ENCODE results near the gene PRDM10.
"Not testable (repeated sequence)": the region's sequence is repeated elsewhere in the genome, so short reads cannot be mapped to it uniquely, and the experiment has no call there.

The PRDM10 gene

GRCh38 chr11:129974672-129975071 lies 28.0 kb downstream of the PRDM10 start:
- no peak overlapping the region for H3K27ac Mint-ChIP-seq
- peaks cover 2% of the 10 kb centered on the region for H3K27me3 Mint-ChIP-seq
- H3K4me1 Mint-ChIP-seq, result no peaks in the 10 kb centered on the region
- CTCF ChIA-PET, result no interaction called here
- H3K36me3 Mint-ChIP-seq, result no peaks in the 10 kb centered on the region
- H3K9me3 Mint-ChIP-seq, result no peaks in the 10 kb centered on the region
- no peak overlapping the region for H3K4me3 Mint-ChIP-seq
- DNase-seq, result no peak

DNA sequence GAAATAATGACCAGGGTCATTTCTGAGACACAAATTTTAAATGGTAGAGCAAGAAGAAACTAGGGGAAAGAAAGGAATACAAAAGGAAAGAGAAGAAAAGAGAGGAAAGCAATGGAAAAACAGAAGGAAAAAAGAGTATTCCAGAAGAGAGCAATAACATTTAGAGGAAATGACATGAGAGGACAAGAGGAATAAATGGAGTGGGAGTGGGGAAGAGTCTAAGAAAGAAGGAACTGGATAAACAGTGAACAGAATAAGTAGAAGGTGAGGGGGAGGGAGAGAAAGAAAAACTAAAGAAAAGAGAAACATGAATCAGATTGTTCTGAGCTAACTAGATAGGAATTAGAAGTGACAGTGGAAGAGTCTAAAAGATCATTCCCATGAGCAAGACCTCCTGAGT lies 28.4 kb downstream of the PRDM10 start:
- Mint-ChIP-seq H3K4me1 (no peaks in the 10 kb centered on the region), H3K9me3 (no peaks in the 10 kb centered on the region), H3K4me3 (no peak overlapping the region), H3K36me3 (no peaks in the 10 kb centered on the region), H3K27me3 (no peaks in the 10 kb centered on the region), H3K27ac (no peak overlapping the region)
- CTCF ChIA-PET, result no interaction called here
- no peak for DNase-seq

- H3K9me3 Mint-ChIP-seq, result no peaks in the 10 kb centered on the region
- no peaks in the 10 kb centered on the region for H3K4me1 Mint-ChIP-seq
- H3K4me3 Mint-ChIP-seq, result no peak overlapping the region
- CTCF ChIA-PET, result interaction anchor here (1.1 to 1.6 kb wide), 2 partner anchors 11 to 13 kb away, joined by 3 to 6 read pairs; no protein-coding TSS in a partner anchor
- no peak for DNase-seq
- no peak overlapping the region for H3K27ac Mint-ChIP-seq
- H3K27me3 Mint-ChIP-seq, result no peaks in the 10 kb centered on the region
- no peaks in the 10 kb centered on the region for H3K36me3 Mint-ChIP-seq
These were observed 28.8 kb downstream of the PRDM10 start for GRCh38 chr11:129973809-129974208.

GRCh38 chr11:129973068-129973467 lies 29.6 kb downstream of the PRDM10 start:
- no peak for DNase-seq
- H3K4me1 Mint-ChIP-seq, result no peaks in the 10 kb centered on the region
- H3K36me3 Mint-ChIP-seq, result no peaks in the 10 kb centered on the region
- H3K27me3 Mint-ChIP-seq, result no peaks in the 10 kb centered on the region
- no peak overlapping the region for H3K4me3 Mint-ChIP-seq
- H3K27ac Mint-ChIP-seq, result no peak overlapping the region
- no peaks in the 10 kb centered on the region for H3K9me3 Mint-ChIP-seq
- CTCF ChIA-PET, result interaction anchor here (1.1 to 1.6 kb wide), 2 partner anchors 12 kb away, joined by 3 to 6 read pairs; no protein-coding TSS in a partner anchor

- Mint-ChIP-seq H3K27ac (no peak overlapping the region), H3K4me1 (no peaks in the 10 kb centered on the region)
These were observed 30.0 kb downstream of the PRDM10 start for GRCh38 chr11:129972611-129973010.

DNA sequence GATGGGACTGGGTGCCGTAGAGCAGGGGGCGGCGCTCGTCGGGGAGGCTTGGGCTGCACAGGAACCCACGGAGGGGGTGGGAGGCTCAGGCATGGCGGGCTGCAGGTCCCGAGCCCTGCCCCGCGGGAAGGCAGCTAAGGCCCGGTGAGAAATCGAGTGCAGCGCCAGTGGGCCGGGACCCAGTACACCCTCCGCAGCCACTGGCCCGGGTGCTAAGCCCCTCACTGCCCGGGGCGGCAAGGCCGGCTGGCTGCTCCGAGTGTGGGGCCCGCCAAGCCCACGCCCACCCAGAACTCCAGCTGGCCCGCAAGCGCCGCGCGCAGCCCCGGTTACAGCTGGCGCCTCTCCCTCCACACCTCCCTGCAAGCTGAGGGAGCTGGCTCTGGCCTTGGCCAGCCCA lies 30.8 kb downstream of the PRDM10 start:
- not testable (repeated sequence) for H3K36me3 Mint-ChIP-seq, H3K27ac Mint-ChIP-seq, H3K4me1 Mint-ChIP-seq, H3K4me3 Mint-ChIP-seq, DNase-seq, H3K9me3 Mint-ChIP-seq, H3K27me3 Mint-ChIP-seq
- CTCF ChIA-PET, result interaction anchor here (0.9 kb wide), 1 partner anchor 161 kb away, joined by 3 read pairs; no protein-coding TSS in a partner anchor

More at GRCh38 chr11:129972611-129973010, 30.0 kb downstream of the PRDM10 start:
- no peak for DNase-seq
- CTCF ChIA-PET, result interaction anchor here (1.1 to 1.6 kb wide), 2 partner anchors 12 kb away, joined by 3 to 6 read pairs; no protein-coding TSS in a partner anchor
- Mint-ChIP-seq H3K4me3 (no peak overlapping the region), H3K36me3 (no peaks in the 10 kb centered on the region), H3K9me3 (no peaks in the 10 kb centered on the region), H3K27me3 (no peaks in the 10 kb centered on the region)

DNA sequence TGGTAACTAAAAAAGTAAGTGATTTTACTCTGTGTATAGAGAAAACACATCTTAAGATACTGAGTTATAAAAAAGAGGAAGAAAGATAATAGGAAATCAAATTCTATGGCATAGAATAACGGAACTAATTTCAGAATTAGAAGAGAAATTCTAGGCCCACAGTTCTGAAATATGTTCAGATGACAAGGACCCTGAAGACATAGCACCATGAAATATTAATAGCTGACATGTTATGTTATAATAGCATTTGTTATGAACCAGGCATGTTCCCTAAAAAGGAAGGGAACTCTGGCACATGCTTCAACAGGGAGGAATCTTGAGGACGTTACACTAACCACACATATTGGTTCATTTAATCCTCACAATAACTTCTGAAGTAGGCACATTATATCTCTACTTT lies 32.7 kb downstream of the PRDM10 start:
- Mint-ChIP-seq H3K9me3 (no peaks in the 10 kb centered on the region), H3K4me3 (no peak overlapping the region), H3K4me1 (no peaks in the 10 kb centered on the region), H3K36me3 (no peaks in the 10 kb centered on the region), H3K27me3 (no peaks in the 10 kb centered on the region), H3K27ac (no peak overlapping the region)
- CTCF ChIA-PET, result interaction anchor here (1.3 kb wide), 1 partner anchor 12 kb away, joined by 3 read pairs; no protein-coding TSS in a partner anchor
- no peak for DNase-seq

DNA sequence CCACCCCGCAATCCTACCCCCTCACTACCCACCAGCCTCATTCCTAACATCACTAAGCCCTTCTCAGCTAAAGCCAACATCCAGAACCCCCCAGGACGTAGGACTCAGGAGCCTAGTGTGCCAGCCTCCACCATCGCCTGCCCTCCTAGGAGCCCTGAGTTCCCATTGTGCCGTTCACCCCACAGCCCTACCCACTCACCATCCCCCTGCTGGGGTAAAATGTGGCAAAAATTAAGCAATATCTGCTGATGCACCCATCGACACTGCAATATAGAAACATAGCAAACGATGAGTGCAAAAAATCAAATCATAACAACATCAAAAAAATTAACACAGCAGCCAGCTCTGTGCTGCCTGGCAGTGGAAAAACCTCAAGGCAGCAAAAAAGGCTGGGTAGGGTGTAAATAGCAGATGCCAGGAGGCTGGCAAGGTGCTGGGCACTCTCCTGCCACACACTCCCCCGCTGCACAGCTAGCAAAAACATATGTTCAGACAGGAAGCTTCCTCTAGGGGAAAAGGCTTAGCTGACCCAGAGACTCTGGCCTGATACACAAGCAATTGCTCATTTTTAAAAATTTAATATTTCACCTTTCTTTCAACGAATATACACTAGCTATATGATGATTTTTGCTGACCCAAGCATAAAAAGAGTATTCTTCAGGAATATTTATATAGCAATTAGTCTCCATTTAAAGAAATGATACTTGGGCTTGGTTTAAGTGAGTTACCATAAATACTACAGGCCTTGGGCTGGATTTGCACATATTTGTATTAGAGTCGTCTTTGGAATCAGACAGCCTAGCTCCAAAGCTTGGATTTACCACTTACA lies 33.8 kb downstream of the PRDM10 start:
- Mint-ChIP-seq H3K27ac (no peak overlapping the region), H3K9me3 (no peaks in the 10 kb centered on the region), H3K36me3 (no peaks in the 10 kb centered on the region), H3K4me3 (no peak overlapping the region), H3K27me3 (no peaks in the 10 kb centered on the region), H3K4me1 (no peaks in the 10 kb centered on the region)
- CTCF ChIA-PET, result interaction anchor here (0.6 kb wide), 1 partner anchor 117 kb away, joined by 3 read pairs; no protein-coding TSS in a partner anchor
- no peak for DNase-seq

DNA sequence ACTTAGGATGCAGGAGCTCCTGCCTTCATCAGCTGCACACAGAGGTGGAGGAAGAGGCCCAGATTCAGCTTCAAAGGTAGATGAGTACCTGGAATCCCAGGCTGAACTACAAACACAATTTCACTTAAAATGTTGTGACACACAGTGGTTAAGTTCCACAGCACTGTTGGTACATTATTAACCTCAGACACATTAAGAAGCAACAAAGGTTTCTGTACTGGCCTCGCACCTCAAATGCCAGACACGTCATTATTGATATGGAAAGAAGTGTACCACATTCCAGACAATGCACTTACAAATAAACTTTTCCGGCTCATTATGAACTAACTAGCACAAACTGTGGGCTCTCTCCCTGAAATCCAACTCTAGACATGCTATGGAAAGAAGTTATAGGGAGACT lies 34.6 kb downstream of the PRDM10 start:
- CTCF ChIA-PET, result no interaction called here
- no peak for DNase-seq

DNA sequence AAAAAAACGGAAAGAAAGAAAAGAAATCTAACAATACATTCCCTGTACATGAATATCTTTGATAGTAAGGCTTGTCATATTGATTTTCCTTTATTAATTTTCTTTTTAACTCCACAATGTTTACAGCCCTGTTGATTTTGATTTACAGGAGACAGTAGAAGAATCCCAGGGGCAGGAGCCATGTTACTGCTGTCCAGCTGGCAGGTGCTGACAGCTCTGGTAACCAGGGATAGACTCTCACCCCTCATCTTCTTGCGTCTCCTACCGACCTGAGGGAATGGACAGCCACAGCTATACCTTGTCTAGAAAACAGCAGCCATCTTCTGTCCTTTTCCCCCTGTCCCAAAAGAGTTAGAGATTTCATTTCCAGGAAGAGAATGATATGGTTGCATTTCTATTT lies 37.4 kb downstream of the PRDM10 start:
- no peak overlapping the region for H3K27ac Mint-ChIP-seq
- H3K4me3 Mint-ChIP-seq, result no peak overlapping the region
- H3K9me3 Mint-ChIP-seq, result no peaks in the 10 kb centered on the region
- no peaks in the 10 kb centered on the region for H3K36me3 Mint-ChIP-seq
- no peak for DNase-seq
- H3K4me1 Mint-ChIP-seq, result no peaks in the 10 kb centered on the region
- CTCF ChIA-PET, result interaction anchor here (0.7 kb wide), 1 partner anchor 26 kb away, joined by 3 read pairs; no protein-coding TSS in a partner anchor
- no peaks in the 10 kb centered on the region for H3K27me3 Mint-ChIP-seq

More for the DNA sequence above, 34.6 kb downstream of the PRDM10 start:
- no peak overlapping the region for H3K27ac Mint-ChIP-seq
- no peaks in the 10 kb centered on the region for H3K4me1 Mint-ChIP-seq
- no peaks in the 10 kb centered on the region for H3K27me3 Mint-ChIP-seq
- no peaks in the 10 kb centered on the region for H3K36me3 Mint-ChIP-seq
- H3K4me3 Mint-ChIP-seq, result no peak overlapping the region
- no peaks in the 10 kb centered on the region for H3K9me3 Mint-ChIP-seq

DNA sequence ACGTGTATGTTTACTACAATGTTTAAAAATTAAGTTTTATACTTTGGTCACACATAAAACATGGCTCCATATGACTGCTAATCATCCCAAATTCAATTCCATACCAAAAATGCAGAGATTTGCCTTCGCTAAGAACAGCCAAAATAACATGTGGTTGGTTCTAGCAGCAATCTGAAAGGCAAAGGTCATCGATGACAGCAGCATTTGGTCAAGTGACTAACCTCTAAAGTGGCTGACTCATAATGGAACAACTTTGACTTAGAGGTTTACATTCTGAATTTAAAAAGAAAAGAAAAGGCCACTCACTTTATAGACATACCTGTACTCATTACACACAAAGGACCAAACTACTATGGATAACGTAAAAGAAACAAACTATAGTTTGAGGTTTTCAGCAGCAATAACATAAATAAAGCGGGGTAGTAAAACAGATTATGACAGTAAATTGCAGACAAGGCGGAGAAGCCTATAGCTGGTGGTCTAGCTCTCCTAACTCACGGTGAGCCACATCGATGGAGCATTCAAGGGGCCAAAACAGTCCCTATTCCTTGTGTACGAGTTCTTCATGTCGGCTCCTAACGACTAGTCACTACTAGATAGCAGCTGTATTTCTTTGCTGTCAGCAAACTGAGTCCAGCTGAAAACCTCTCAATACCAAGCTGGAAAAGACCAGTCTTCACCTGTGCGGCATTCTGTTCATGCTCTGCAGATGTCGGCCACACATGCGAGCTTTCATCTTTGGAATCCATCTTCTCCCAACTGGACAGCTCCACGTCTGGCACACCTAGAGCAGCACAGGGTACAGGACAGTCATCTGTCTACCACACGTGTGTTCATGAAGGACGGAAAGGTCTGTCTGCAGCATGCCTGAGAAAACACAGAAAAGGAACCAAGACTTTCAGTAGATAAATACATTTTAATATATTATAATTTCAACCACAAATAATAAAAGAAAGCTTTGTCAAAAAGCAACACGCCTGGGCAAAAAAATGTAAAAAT lies 42.1 kb downstream of the PRDM10 start:
- Mint-ChIP-seq H3K27me3 (no peaks in the 10 kb centered on the region), H3K36me3 (peaks cover 4% of the 10 kb centered on the region), H3K4me3 (no peak overlapping the region), H3K4me1 (no peaks in the 10 kb centered on the region), H3K27ac (no peak overlapping the region), H3K9me3 (no peaks in the 10 kb centered on the region)
- no peak for DNase-seq
- CTCF ChIA-PET, result interaction anchor here (1.5 kb wide), 1 partner anchor 13 kb away, joined by 6 read pairs; no protein-coding TSS in a partner anchor

DNA sequence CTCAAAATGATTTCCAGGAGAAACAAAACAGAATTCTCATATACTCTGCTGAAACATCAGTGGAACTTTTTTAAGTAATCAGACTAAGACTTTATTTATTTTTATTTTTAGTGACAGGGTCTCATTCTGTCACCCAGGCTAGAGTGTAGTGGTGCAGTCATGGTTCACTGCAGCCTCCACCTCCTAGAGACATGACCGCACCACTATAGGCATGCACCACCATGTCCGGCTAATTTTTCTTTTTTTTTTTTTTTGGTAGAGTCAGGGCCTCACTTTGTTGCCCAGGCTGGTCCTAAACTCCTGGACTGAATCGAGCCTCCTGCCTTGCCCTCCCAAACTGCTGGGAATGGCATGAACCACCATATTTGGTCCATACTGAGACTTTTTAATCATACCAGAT lies 42.9 kb downstream of the PRDM10 start:
- no peak overlapping the region for H3K4me3 Mint-ChIP-seq
- CTCF ChIA-PET, result no interaction called here
- H3K27me3 Mint-ChIP-seq, result no peaks in the 10 kb centered on the region
- no peak for DNase-seq
- peaks cover 4% of the 10 kb centered on the region for H3K36me3 Mint-ChIP-seq
- no peaks in the 10 kb centered on the region for H3K9me3 Mint-ChIP-seq
- H3K27ac Mint-ChIP-seq, result no peak overlapping the region
- H3K4me1 Mint-ChIP-seq, result no peaks in the 10 kb centered on the region

DNA sequence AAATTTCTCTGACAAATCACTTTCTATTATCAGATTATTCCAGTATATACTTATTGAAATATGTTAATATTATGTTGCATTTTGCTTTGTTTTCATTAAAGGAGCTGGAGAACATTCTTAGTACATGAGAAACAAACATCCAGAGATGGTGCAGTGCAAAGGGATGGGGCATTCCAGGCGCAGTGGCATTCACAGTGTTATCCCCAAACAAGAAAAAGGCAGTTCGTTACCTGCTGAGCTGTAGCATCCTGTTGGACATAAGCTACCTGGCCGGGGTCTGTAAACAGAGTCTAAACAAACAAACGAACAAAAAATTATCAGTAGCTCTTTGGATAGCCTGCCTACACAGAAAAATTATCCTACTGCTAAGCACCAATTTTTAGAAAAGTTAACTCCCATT lies 47.4 kb downstream of the PRDM10 start:
- no peak overlapping the region for H3K27ac Mint-ChIP-seq
- H3K4me1 Mint-ChIP-seq, result no peaks in the 10 kb centered on the region
- CTCF ChIA-PET, result interaction anchor here (0.7 to 1.1 kb wide), 2 partner anchors 156 to 205 kb away, joined by 3 read pairs; no protein-coding TSS in a partner anchor
- H3K27me3 Mint-ChIP-seq, result no peaks in the 10 kb centered on the region
- DNase-seq, result no peak
- no peak overlapping the region for H3K4me3 Mint-ChIP-seq
- no peaks in the 10 kb centered on the region for H3K9me3 Mint-ChIP-seq
- peaks cover 4% of the 10 kb centered on the region for H3K36me3 Mint-ChIP-seq

GRCh38 chr11:129954703-129955102 lies 47.9 kb downstream of the PRDM10 start:
- H3K27ac Mint-ChIP-seq, DNase-seq, H3K27me3 Mint-ChIP-seq, H3K9me3 Mint-ChIP-seq, H3K4me1 Mint-ChIP-seq, H3K4me3 Mint-ChIP-seq, H3K36me3 Mint-ChIP-seq: not testable (repeated sequence)
- CTCF ChIA-PET, result interaction anchor here (0.7 to 1.1 kb wide), 2 partner anchors 155 to 205 kb away, joined by 3 read pairs; no protein-coding TSS in a partner anchor
